GM18907 (cell line): ENCODE results near the gene NOL4L.

Experiments
- ATAC-seq: cut with Tn5 transposase; IDR thresholded peaks from one replicate; pipeline ENCODE4 v1.9.1; 2021; ENCODE audit warnings: mild to moderate bottlenecking, moderate library complexity; ENCODE audit not compliant: unreplicated experiment

NOL4L gene

GRCh38 chr20:32613192-32614053 lies 28.3 kb upstream of the NOL4L start:
- ATAC-seq, result no peak

DNA sequence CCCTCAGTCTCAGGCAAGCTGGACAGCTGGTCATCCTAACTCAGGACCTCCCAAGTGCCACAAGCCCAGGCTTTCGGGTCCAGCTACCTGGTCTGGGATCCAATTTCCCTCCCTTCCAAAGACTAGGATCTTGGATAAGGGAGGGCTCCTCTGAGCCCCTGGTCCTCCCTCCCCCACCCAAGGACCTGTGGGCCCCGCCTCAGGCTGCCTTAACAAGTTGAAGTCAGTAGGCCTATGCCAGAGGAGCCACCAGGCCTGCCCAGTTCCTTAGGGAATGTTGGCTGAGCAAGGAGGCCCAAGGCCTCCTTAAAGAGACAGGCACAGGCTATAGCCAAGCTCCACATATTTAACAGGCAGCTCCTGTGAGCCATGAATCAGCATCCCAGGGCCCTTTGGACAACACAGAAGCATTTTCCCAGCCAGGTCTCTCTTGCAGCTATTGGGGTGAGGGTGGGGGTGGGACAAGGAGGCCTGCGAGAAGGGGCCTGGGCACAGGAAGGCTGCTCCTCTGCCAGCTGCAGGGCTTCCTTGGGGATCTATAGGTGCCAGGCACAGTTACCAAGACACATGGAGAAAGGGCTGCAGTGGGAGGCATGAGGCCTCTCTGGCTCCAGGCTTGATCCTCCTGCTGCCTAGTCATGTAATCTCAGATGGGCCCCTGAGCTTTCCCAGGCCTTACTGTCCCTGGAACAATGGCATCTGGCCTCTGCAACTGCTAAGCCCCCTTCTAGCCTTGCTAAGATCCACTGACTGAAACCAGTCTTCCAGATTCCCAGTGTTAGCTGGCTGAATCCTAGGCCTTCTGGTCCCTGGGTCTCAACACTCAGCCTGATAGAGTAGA lies 27.4 kb upstream of the NOL4L start:
- no peak for ATAC-seq

- ATAC-seq, result no peak
Measured at GRCh38 chr20:32611868-32612267, 26.7 kb upstream of the NOL4L start.

GRCh38 chr20:32611286-32611685 lies 26.2 kb upstream of the NOL4L start:
- ATAC-seq, result no peak

DNA sequence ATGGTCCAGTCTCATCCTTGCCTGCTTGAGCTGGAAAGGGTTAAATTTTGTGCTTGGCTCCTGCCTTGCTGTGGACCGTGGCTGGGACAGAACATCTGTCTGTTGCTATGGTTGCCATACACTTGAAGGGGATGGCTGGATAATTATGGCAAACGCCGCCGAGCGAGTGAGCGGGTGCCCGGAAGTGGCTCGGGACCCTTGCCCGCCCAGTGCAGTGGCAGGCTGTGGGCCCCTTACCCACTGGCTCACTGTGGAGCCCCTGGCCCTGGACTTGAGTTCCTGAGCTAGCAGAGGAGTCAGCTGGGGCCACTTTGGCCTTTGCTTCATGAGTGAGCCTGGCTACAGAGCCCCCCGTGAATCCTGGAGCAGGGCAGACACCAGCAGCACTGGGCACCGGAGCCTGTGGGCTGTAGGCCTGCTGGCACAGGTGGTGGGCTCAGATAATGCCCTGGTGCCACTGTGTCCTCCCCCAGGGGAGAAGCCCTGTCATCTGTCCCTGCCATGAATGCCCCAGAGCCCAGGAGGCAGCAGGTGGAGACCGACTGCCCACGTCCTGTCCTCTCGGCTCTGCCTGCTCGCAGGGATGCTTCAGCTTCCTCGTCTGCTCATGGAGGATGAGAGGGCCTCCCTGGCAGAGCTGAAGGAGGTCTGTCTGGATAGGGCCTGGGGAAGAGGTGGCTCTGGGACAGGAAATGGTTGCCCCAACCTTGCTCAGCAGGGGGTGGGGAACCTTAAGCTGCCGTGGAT lies 25.5 kb upstream of the NOL4L start:
- ATAC-seq, result no peak

DNA sequence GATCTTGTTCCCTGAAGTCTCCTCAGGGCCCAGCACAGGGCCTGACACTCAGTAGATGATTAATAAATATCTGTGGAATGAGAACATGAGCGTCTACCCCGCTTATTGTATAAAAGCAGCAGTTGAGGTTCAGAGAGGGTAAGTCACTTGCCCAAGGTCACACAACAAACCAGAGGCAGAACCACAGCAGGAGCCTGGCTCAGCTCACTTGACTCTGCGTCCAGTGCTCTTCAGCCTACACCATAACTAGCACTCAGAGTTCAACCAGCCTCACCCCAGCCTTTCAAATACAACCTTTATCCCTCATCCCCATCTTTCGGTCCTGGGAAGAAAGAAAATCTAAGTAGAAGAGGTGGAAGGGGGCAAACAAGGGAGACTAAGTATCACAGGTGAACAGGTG lies 24.9 kb upstream of the NOL4L start:
- ATAC-seq, result no peak

DNA sequence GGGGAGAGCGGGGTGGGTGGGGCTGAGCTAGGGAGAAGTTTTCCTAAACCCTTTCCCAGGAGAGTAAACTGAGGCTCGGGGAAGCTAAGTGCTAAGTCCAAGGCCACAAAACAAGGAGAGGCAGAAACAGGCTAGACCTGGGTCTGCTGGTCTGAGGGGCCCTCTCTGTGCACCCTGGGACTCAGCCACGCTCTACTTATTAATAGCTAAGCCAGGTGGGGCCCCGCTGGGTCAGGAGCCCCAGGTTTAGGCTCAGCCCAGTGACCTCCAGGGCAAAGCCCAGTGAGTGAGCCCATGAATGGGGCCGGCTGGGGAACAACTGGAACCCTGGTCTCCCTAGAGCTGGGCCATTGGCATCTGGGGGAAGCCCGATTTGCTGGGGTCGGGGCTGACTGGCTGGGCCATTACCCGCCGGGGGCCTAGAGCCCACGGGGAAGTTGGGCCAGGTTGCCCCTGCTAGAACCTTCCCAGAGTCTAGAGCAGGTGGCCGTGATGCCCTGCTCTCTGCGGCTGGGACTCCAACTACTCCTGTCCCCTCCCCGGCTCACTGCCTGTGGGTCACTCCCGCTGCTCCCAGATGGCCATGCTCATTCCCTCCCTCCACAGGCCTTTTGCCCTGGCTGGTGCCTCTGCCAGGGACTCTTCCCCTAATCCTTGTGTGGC lies 24.1 kb upstream of the NOL4L start:
- ATAC-seq, result no peak

GRCh38 chr20:32608664-32609015 lies 23.5 kb upstream of the NOL4L start:
- no peak for ATAC-seq

DNA sequence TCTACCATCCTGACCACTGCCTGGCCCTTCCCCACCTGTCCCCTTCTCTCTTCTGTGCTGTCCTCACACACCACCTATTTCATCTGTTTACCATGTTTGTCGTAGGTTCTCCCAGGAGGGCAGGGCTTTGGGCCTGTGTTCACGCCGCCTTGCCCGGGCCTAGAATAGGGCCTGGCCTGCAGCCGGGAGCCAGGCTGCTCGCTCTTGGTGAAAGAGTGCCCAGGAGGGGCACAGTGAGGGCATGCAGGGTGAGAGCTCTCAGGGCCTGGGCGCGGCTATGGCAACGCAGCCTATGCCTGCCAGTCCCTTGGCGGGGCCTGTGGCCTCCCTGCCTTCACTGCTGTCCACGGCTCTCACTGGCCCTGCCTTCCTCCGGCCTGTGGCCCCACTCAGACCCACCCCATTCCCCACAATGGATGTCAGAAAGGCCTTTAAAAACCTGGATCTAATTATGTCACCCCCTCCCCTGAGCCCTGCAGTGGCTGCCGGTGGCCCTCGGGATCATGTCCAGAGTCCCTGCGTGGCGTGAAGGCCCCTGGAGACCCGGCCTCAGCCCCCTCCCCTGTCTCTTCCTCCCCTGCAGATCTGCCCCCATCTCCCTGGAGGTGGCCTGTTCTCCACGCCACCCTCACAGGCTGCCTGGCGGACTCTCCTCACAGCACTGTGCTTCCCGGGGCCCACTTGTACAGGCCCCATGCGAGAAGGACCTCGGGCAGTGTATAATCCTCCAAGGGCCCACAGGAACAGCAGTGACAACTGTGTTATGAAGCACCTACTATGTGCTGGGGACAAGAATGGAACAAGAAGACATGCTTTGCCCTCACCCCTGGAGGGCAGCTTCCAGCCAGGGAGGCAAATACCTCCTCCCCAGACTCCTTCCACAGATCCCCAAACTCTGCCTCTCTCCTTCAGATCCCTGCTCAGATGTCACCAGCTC lies 22.9 kb upstream of the NOL4L start:
- no peak for ATAC-seq

DNA sequence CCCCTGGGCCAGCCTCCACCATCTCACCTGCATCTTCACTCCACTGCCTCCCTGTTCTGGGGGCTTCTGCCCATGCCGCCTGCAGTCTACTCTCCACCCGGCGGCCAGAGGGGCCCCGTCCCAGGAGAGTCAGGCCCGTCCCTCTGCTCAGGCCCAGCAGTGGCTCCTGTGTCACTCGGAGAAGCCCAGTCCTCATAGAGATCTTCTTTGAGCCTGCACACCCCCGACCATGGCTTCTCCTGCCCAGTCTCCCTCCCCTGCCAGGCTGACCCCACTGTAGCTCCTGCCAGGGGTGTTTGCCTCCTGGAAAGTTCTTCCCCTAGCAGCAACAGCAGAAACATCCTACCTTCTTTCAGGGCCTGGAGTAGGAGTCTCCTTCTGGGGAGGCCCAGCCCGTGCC lies 22.2 kb upstream of the NOL4L start:
- no peak for ATAC-seq

- ATAC-seq, result no peak
Measured at GRCh38 chr20:32606790-32607189, 21.7 kb upstream of the NOL4L start.

GRCh38 chr20:32606107-32606506 lies 21.0 kb upstream of the NOL4L start:
- no peak for ATAC-seq

DNA sequence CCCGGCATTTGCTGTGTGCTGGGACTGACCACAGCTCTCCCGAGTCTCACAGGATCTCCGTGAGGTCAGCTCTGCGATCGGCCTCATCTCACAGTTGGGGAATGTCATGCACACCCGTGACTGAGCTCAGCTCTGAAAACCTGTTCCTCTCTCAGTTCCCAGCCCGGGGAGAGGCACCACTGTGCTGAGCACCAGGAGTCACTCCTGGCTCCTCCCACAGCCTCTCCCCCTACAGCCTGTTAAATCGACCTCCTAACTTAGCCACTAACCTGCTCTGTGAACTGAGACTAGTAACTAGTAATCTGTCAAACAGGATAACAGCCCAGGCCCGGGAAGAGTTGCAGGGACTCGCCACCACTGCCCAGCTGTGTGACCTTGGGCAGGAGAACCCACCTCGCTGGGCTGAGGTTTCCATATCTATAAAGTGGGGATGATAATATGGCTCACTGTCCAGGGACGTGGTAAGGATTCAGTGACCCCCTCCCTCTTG lies 20.1 kb upstream of the NOL4L start:
- ATAC-seq, result no peak

GRCh38 chr20:32603046-32603726 lies 18.1 kb upstream of the NOL4L start:
- ATAC-seq, result no peak

DNA sequence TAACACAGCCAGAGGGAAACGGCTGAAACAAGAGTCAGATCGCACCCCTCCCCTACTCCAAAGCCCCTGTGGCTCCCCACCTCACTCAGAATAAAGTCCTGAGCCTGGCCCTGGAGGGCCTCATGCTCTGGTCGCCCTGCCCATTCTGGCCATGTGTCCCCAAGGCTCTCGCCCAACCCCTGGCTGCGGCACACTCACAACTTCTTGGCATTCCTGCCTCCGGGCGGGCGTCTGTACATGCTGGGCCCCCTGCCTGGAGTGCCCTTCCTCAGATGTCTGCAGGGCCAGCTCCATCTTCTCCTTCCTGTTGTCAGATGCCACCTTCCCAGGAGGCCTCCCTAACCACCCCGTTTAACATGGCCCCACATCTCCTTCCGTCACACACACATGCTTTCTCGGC lies 17.1 kb upstream of the NOL4L start:
- no peak for ATAC-seq

- no peak for ATAC-seq
Measured at GRCh38 chr20:32600681-32601237, 15.6 kb upstream of the NOL4L start.

GRCh38 chr20:32599783-32600340 lies 14.7 kb upstream of the NOL4L start:
- ATAC-seq, result no peak

DNA sequence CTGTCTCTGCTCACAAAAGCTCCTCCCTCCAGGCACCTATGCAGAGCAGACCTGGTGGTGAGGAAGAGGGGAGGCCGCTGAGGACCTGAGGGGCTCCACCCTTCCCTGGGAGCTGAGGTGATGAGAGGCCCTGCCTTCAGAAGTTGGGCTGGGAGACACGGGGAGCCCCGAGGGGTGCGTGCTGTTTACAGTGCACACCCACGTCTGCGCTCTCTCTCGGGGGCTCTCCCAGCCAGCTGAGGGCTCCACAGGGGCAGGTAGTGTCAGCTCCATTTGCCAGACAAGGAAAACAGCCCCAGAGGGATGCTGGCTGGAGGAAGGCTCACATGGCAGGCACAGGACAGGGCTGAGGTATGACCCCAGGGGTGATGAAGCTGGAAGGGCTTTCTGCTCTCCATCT lies 13.5 kb upstream of the NOL4L start:
- ATAC-seq, result no peak

DNA sequence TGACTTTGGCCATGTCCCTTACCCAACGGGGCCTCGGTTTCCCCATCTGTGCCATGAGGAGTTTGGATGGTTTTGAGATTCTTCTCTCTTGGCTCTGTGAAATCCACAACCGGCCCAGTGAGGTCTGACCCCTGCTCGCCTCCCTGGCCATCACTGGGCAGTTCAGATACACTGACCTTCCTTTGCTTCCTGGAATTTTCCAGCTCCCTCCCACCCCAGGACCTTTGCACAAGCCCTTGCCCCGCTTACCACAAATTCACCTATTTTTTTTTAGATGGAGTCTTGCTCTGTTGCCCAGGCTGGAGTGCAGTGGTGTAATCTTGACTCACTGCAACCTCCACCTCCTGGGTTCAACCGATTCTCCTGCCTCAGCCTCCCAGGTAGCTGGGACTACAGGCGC lies 12.6 kb upstream of the NOL4L start:
- no peak for ATAC-seq
